IMR-90 (cell line): ENCODE results near the gene NELL2. TPM values are rescaled to one million over a fixed set of nuclear protein-coding genes. Genes with fewer than 3 reads are reported as not detected.

Source experiments
- ATAC-seq: fragments of 200-7000 bp; cut with Tn5 transposase; 2 replicates; pipeline ENCODE4 v1.9.1; 2020; ENCODE audit warnings: low read depth, mild to moderate bottlenecking, moderate library complexity
- BruUV-seq: library from RNA; stranded (reverse); fragments of 400-500 nt; replicated peaks from 2 replicates; lab custom pipeline; 2021; lab: Mats Ljungman, UMichigan
- CTCF ChIA-PET: fragments of 300-600 bp; formaldehyde crosslinking; extraction: SDS; loops from one replicate; lab custom pipeline; 2021; ENCODE audit warnings: antibody characterized with exemption; lab: Yijun Ruan, JAX
- POLR2A ChIA-PET: fragments of 300-600 bp; sonication (Branson Sonifier 250); formaldehyde crosslinking; loops from one replicate; lab custom pipeline; 2022; ENCODE audit warnings: antibody characterized with exemption; ENCODE audit not compliant: unreplicated experiment; lab: Charles Lee
- DNase-seq: peaks from one replicate; pipeline ENCODE4 v3.0.0; 2013
- H2AFZ ChIP-seq: replicated peaks from 2 replicates; pipeline ENCODE3; 2013; ENCODE audit warnings: low read length, mild to moderate bottlenecking; ENCODE audit not compliant: poor library complexity
- H2AK5ac ChIP-seq: 2 replicates; pipeline ENCODE4 v1.6.1; 2013; ENCODE audit warnings: low read depth, low read length, inconsistent platforms
- H2AK9ac ChIP-seq: replicated peaks from 2 replicates; pipeline ENCODE3; 2013; ENCODE audit warnings: mild to moderate bottlenecking, low read depth, low read length, moderate library complexity; ENCODE audit not compliant: poor library complexity
- H2BK120ac ChIP-seq: 2 replicates; pipeline ENCODE4 v1.6.1; 2013; ENCODE audit warnings: low read depth, low read length, inconsistent platforms
- H2BK15ac ChIP-seq: 3 replicates; pipeline ENCODE4 v1.6.1; 2013; ENCODE audit warnings: low read depth, low read length, inconsistent platforms
- H2BK20ac ChIP-seq: 2 replicates; pipeline ENCODE4 v1.6.1; 2013; ENCODE audit warnings: low read depth, mild to moderate bottlenecking, inconsistent platforms, low read length, moderate library complexity
- H2BK5ac ChIP-seq: 2 replicates; pipeline ENCODE4 v1.6.1; 2013; ENCODE audit warnings: mild to moderate bottlenecking, low read depth, low read length, inconsistent platforms; ENCODE audit not compliant: poor library complexity, severe bottlenecking
- H3K14ac ChIP-seq: replicated peaks from 2 replicates; pipeline ENCODE4 v1.6.1; 2013; ENCODE audit warnings: low read depth, low read length, inconsistent platforms
- H3K18ac ChIP-seq: 2 replicates; pipeline ENCODE4 v1.6.1; 2013; ENCODE audit warnings: low read depth, low read length, control low read depth
- H3K23ac ChIP-seq: 2 replicates; pipeline ENCODE4 v1.6.1; 2013; ENCODE audit warnings: low read depth, low read length, inconsistent platforms
- H3K27ac ChIP-seq: 2 replicates; pipeline ENCODE4 v1.5.1; 2013; ENCODE audit warnings: mild to moderate bottlenecking, control low read depth, low read length; ENCODE audit not compliant: insufficient read depth
- H3K27me3 ChIP-seq: 2 replicates; pipeline ENCODE4 v1.6.1; 2013; ENCODE audit warnings: low read length; ENCODE audit not compliant: control insufficient read depth, insufficient read depth
- H3K36me3 ChIP-seq: 2 replicates; pipeline ENCODE4 v1.6.1; 2013; ENCODE audit warnings: low read length, mixed read lengths; ENCODE audit not compliant: control insufficient read depth, insufficient read depth
- H3K4ac ChIP-seq: 2 replicates; pipeline ENCODE4 v1.6.1; 2013; ENCODE audit warnings: low read depth, low read length, inconsistent platforms
- H3K4me1 ChIP-seq: 2 replicates; pipeline ENCODE4 v1.6.1; 2013; ENCODE audit warnings: low read length, mixed read lengths; ENCODE audit not compliant: control insufficient read depth, insufficient read depth
- H3K4me2 ChIP-seq: 2 replicates; pipeline ENCODE4 v1.6.1; 2013; ENCODE audit warnings: low read depth, mild to moderate bottlenecking, control low read depth, low read length, moderate library complexity
- H3K4me3 ChIP-seq: 2 replicates; pipeline ENCODE4 v1.5.1; 2013; ENCODE audit warnings: low read depth, mild to moderate bottlenecking, control low read depth, low read length, moderate library complexity; ENCODE audit not compliant: insufficient read depth
- H3K56ac ChIP-seq: 2 replicates; pipeline ENCODE4 v1.6.1; 2013; ENCODE audit warnings: low read length, inconsistent platforms; ENCODE audit not compliant: insufficient read depth; ENCODE audit errors: extremely low read depth
- H3K79me1 ChIP-seq, 2 experiments: 2 replicates each; pipeline ENCODE4 v1.6.1; 2013; ENCODE audit warnings: low read length in 2 of 2, inconsistent platforms in 1 of 2, low read depth in 1 of 2
- H3K9ac ChIP-seq: 2 replicates; pipeline ENCODE4 v1.6.1; 2013; ENCODE audit warnings: low read depth, low read length, control low read depth
- H3K9me1 ChIP-seq: 2 replicates; pipeline ENCODE4 v1.6.1; 2013; ENCODE audit warnings: low read length, inconsistent platforms; ENCODE audit not compliant: insufficient read depth
- H3K9me3 ChIP-seq: 2 replicates; pipeline ENCODE4 v1.6.1; 2013; ENCODE audit warnings: low read length; ENCODE audit not compliant: control insufficient read depth, insufficient read depth
- H4K20me1 ChIP-seq: 2 replicates; pipeline ENCODE4 v1.6.1; 2013; ENCODE audit warnings: low read length, inconsistent platforms; ENCODE audit not compliant: insufficient read depth
- H4K5ac ChIP-seq: 2 replicates; pipeline ENCODE4 v1.6.1; 2013; ENCODE audit warnings: mild to moderate bottlenecking, low read depth, low read length, control low read depth
- H4K8ac ChIP-seq, 2 experiments: 2 replicates each; pipeline ENCODE4 v1.6.1; 2013; ENCODE audit warnings: low read depth in 2 of 2, low read length in 2 of 2, control low read depth in 1 of 2, inconsistent platforms in 1 of 2
- H4K91ac ChIP-seq: 2 replicates; pipeline ENCODE4 v1.6.1; 2013; ENCODE audit warnings: low read depth, low read length, inconsistent platforms; ENCODE audit not compliant: insufficient read depth
- BHLHE40 ChIP-seq: fragments of 150-350 bp; IDR thresholded peaks from 2 replicates; pipeline ENCODE4 v1.6.1; 2016; ENCODE audit warnings: mild to moderate bottlenecking, low read depth, low read length
- CEBPB ChIP-seq: IDR thresholded peaks from 2 replicates; pipeline ENCODE4 v1.6.1; 2012; ENCODE audit warnings: low read depth, low read length, improper control_type of control experiment
- CHD1 ChIP-seq: IDR thresholded peaks from 2 replicates; pipeline ENCODE4 v1.6.1; 2012; ENCODE audit warnings: low read depth, low read length, improper control_type of control experiment
- CTCF ChIP-seq: conservative IDR thresholded peaks from 2 replicates; pipeline ENCODE4 v1.5.1; 2012; ENCODE audit warnings: mild to moderate bottlenecking, low read depth, low read length, improper control_type of control experiment
- FOS ChIP-seq: fragments of 150-350 bp; IDR thresholded peaks from 2 replicates; pipeline ENCODE4 v1.6.1; 2016; ENCODE audit warnings: low read depth, low read length
- MAFK ChIP-seq: IDR thresholded peaks from 2 replicates; pipeline ENCODE4 v1.6.1; 2012; ENCODE audit warnings: low read depth, low read length, improper control_type of control experiment
- MAZ ChIP-seq: IDR thresholded peaks from 2 replicates; pipeline ENCODE4 v1.6.1; 2012; ENCODE audit warnings: low read depth, mild to moderate bottlenecking, low read length, improper control_type of control experiment, moderate library complexity, borderline replicate concordance
- MXI1 ChIP-seq: IDR thresholded peaks from 2 replicates; pipeline ENCODE4 v1.6.1; 2012; ENCODE audit warnings: low read depth, mild to moderate bottlenecking, low read length, moderate library complexity, borderline replicate concordance
- NFE2L2 ChIP-seq: fragments of 150-350 bp; IDR thresholded peaks from 2 replicates; pipeline ENCODE4 v1.6.1; 2016; ENCODE audit warnings: low read depth, mild to moderate bottlenecking, low read length
- POLR2A ChIP-seq: IDR thresholded peaks from 2 replicates; pipeline ENCODE4 v1.6.1; 2012; ENCODE audit warnings: mild to moderate bottlenecking, low read depth, low read length
- RAD21 ChIP-seq: IDR thresholded peaks from 2 replicates; pipeline ENCODE4 v1.6.1; 2012; ENCODE audit warnings: low read length, improper control_type of control experiment
- RCOR1 ChIP-seq: IDR thresholded peaks from 2 replicates; pipeline ENCODE4 v1.6.1; 2012; ENCODE audit warnings: mild to moderate bottlenecking, low read length, improper control_type of control experiment; ENCODE audit not compliant: insufficient replicate concordance
- RFX5 ChIP-seq: IDR thresholded peaks from 2 replicates; pipeline ENCODE4 v1.8.0; 2012; ENCODE audit warnings: low read depth, mild to moderate bottlenecking, low read length, moderate library complexity
- SMC3 ChIP-seq: fragments of 150-350 bp; IDR thresholded peaks from 2 replicates; pipeline ENCODE4 v1.6.1; 2016; ENCODE audit warnings: low read depth, mild to moderate bottlenecking, antibody characterized with exemption, low read length, moderate library complexity
- USF2 ChIP-seq: fragments of 150-350 bp; IDR thresholded peaks from 2 replicates; pipeline ENCODE4 v1.6.1; 2017; ENCODE audit warnings: mild to moderate bottlenecking, antibody characterized with exemption, low read length, low read depth
- WGBS, 2 experiments: methylation state at CpG; one replicate each; pipeline versions ENCODE4 v1.1.5 to v1.1.7; 2013; ENCODE audit warnings: missing lambda C conversion rate in 2 of 2; ENCODE audit not compliant: insufficient read length in 1 of 2; ENCODE audit errors: extremely low coverage in 2 of 2; 5-methylcytosine and 5-hydroxymethylcytosine counted together
- dilution Hi-C: fragments of 300-500 bp; cut with HindIII; formaldehyde crosslinking; loops from one replicate; pipeline ENCODE4 v1.14.3; 2018; ENCODE audit warnings: low sequenced_read_pairs; ENCODE audit not compliant: unreplicated experiment
- in situ Hi-C: fragments of 300-500 bp; cut with MboI; formaldehyde crosslinking; loops from 3 replicates; pipeline ENCODE4 v1.14.3; 2019; ENCODE audit warnings: low sequenced_read_pairs, inconsistent platforms, mixed read lengths
- intact Hi-C: fragments of 100-400 bp; cut with micrococcal nuclease; formaldehyde crosslinking; loops from 2 replicates; pipeline ENCODE4 v1.10.0; 2022
- polyA plus RNA-seq, 3 experiments: library from polyadenylated mRNA; depleted of rRNA; stranded (reverse); fragments of >200 nt; gene quantifications; 2 replicates each; pipeline ENCODE4 v1.2.3, GENCODE V29; 2012; ENCODE audit warnings: low replicate concordance in 1 of 3
- total RNA-seq: library from RNA; depleted of rRNA; stranded (reverse); fragments of >200 nt; gene quantifications from 2 replicates; pipeline ENCODE4 v1.2.3, GENCODE V29; 2012
- TF ChIP-seq, protein P1 (sequence below): fragments of 150-350 bp; IDR thresholded peaks from 2 replicates; pipeline ENCODE4 v1.6.1; 2016; ENCODE audit warnings: low read depth, mild to moderate bottlenecking, low read length, moderate library complexity, borderline replicate concordance

Gene NELL2
- total and polyA plus RNA-seq, 2 of the 4 experiments (the other 2 are of a cell fraction): 0.18 to 0.26 TPM

- POLR2A ChIA-PET: no interaction called here
- no peak overlapping the region for H3K14ac ChIP-seq
- CTCF ChIA-PET: no interaction called here
- H2BK5ac ChIP-seq: no peak overlapping the region
- dilution Hi-C loops (no loop called here), in situ Hi-C loops (no loop called here), intact Hi-C loops (no loop called here)
- no CpG with 5 or more reads among the region's 1 CpG for WGBS, 2 experiments
- no peak overlapping the region for H2AFZ ChIP-seq
- TF ChIP-seq, protein P1, sequence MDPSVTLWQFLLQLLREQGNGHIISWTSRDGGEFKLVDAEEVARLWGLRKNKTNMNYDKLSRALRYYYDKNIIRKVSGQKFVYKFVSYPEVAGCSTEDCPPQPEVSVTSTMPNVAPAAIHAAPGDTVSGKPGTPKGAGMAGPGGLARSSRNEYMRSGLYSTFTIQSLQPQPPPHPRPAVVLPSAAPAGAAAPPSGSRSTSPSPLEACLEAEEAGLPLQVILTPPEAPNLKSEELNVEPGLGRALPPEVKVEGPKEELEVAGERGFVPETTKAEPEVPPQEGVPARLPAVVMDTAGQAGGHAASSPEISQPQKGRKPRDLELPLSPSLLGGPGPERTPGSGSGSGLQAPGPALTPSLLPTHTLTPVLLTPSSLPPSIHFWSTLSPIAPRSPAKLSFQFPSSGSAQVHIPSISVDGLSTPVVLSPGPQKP: no peak
- TF ChIP-seq POLR2A: no peak
- TF ChIP-seq MAZ: no peak
- no peak for TF ChIP-seq RCOR1
- TF ChIP-seq CEBPB: no peak
- TF ChIP-seq BHLHE40: no peak
- TF ChIP-seq NFE2L2: no peak
- TF ChIP-seq MXI1: no peak
- no peak for TF ChIP-seq CTCF
- TF ChIP-seq SMC3: no peak
- TF ChIP-seq CHD1: no peak
- no peak for TF ChIP-seq FOS
- TF ChIP-seq RFX5: no peak
- no peak for TF ChIP-seq USF2
- no peak for TF ChIP-seq MAFK
- TF ChIP-seq RAD21: no peak
- no peaks in the 10 kb centered on the region for H3K9me3 ChIP-seq
- no peak overlapping the region for H2BK20ac ChIP-seq
- no peaks in the 10 kb centered on the region for H4K20me1 ChIP-seq
- BruUV-seq: no TSS peak
- ATAC-seq (no peak), DNase-seq (no peak)
- no peak overlapping the region for H4K5ac ChIP-seq
- H2AK9ac ChIP-seq: no peak overlapping the region
- H3K56ac ChIP-seq: no peak overlapping the region
- H3K4me2 ChIP-seq: no peak overlapping the region
- no peaks in the 10 kb centered on the region for H3K36me3 ChIP-seq
- H2BK120ac ChIP-seq: no peak overlapping the region
- no peak overlapping the region for H3K27ac ChIP-seq
- no peaks in the 10 kb centered on the region for H3K4me1 ChIP-seq
- no peak overlapping the region for H3K9ac ChIP-seq
- no peaks in the 10 kb centered on the region for H3K79me1 ChIP-seq
- H3K27me3 ChIP-seq: no peaks in the 10 kb centered on the region
- H3K23ac ChIP-seq: no peak overlapping the region
- H2AK5ac ChIP-seq: no peak overlapping the region
- no peaks in the 10 kb centered on the region for H3K9me1 ChIP-seq
- H4K91ac ChIP-seq: no peak overlapping the region
- H3K4me3 ChIP-seq: no peak overlapping the region
- no peak overlapping the region for H4K8ac ChIP-seq
- no peak overlapping the region for H3K18ac ChIP-seq
- H2BK15ac ChIP-seq: no peak overlapping the region
- H3K4ac ChIP-seq: no peak overlapping the region
Measured at GRCh38 chr12:44484862-44485261, 391.3 kb downstream of the NELL2 start.
